Measurements from ENCODE around the gene ATF3.
"Not testable (repeated sequence)": the region's sequence is repeated elsewhere in the genome, so short reads cannot be mapped to it uniquely, and the experiment has no call there.

The ATF3 gene

DNA sequence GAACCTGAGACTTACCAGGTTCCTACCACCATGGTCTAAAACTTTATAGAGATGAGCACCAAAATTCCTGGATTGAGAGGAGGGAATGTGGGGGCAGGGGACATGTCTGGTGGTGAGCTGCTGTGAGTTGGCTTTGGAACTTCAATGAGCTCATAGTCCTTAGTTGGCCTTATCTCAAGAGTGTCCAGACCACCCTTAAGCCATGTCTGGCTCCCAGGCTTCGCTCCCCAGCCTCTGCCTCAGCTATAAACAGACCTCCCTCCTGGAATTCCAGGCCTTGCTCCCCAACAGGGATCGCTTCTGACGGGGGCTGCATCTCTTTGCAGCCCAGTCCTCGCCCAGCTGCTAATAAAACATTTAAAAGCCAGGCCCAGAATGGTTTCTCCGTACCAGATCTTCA lies 19.5 kb downstream of the ATF3 start:
- no peak for DNase-seq (ENCODE audit: low spot score)

DNA sequence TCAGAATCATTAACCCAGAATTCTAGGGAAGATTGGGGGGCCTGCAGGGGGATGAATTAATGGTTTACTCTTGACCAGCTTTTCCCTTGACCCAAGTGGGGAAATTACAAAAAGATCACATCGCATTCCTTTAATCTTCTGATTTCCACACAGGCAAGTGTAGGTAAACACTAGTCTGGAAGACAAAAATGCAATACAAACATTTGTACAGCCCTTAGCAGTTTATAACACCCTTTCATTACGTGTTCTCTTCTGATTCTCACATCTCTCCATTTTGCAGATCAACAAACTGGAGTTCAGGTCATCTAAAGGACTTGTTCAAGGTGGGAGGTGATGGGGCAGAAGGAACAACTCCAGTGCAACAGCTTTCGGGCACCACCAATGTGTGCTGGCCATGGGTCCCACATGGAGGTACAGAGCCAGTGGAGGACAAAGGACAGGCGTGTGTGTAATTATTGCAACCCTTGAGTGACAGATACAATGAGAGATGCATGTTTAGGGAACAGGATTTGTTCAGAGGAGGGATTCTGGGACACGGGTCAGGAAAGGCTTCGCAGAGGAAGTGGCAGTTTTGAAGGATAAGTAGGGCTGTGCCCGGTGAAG lies 20.4 kb downstream of the ATF3 start:
- DNase-seq (ENCODE audit: low spot score): no peak

DNA sequence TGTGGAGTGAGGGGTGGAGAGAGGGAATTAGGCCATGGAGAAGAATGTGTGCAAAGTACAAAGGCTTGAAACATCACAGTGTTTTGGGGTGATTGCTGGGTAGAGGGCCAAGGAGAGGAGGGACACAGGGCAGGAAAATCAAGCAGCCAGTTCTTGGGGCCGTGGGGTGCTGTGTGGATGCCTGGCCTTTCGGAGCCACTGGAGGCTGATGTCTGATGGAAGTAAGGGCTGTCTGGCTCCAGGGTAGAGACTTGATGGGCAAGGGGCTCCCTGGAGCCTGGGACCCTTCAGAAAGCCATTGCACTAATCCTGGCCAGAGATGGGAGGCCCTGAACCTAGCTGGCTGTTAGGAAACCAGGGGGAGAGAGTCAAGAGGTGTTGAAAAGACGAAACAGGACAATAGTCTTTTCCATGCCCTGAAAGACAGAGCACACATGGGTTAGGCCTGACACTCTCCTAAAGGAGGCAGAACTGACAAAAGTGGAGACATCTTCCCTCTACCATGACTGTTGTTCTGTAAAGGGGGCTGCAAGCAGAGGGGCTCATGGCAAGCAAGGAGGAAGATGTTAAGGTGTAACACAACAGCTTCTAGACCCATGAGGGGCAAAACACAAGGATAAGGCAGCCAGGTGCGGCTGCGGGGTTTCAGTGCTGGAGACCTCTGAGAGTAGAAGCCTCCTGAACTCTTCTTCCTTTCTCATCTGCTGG lies 21.0 kb downstream of the ATF3 start:
- DNase-seq (ENCODE audit: low spot score): no peak

DNA sequence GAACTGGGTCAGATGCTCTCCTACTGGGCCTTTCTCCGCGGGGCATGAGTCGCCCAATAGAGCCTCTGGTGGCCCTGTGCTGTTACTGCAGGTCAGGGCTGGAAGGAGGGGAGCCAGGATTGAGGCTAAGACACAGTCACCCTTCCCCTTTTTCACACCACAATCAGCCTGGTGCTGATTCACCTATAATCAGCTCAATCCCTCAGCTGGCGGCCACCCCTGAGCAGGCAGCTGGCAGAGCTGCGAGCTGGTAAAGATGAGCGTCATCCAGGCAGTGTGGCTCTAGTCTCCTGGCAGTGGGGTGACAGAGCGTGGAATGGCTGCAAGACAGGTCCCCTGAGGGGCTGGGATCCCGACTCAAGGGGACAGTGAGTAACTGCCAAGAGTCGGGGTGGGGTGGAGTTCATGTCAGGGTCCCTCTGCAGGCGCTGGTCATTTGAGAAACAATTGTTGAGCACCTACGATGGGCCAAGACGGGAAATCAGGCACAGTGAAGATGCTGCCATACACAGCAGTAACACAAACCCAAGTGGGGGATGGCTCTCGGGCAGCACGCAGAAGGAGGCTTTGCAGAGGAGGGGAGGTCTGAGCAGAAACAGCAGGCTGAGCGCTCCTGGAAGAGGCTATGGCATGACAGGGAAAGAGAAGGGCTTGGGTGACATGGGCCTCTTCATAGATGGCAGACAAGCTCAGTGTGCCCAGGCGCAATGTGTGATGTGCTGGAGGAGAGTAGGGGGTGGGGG lies 21.8 kb downstream of the ATF3 start:
- peak; percentile 78 for DNase-seq (ENCODE audit: low spot score)

DNA sequence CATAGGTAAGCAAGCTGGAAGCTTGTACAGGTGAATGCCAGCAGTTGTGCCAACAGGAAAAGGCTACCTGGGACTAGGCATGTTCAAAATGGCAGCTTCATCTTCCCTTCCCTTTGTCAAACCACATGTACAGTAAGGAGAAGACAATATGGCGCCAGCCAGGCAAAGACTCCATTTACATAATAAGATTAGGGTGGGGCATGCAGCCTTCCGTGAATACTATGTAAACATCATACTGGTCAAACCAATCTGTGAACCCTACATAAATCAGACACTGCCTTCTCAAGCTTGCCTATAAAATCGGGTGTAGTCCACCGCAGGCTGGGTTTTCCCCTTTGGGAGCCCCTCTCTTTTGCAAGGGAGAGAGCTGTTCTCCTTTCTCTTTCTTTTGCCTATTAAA lies 24.6 kb downstream of the ATF3 start:
- DNase-seq (ENCODE audit: low spot score): no peak

DNA sequence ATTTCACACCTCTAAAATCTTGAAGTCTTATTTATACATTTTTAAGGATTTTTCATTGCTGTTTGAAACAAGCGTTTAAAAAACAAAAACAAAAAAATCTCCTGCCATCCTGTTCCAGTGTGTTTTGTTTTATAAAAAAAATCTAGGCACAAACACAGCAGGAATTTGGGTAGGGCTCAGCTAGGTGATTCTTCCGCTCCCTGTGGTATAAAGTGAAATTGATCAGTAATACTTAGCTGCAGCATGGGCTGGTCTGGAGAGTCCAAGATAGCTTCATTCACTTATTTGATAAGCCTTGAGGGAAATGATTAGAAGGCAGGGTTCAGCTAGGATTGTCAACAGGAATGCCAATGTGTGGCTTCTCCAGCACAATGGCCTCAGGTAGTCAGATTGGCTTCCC lies 25.7 kb downstream of the ATF3 start:
- DNase-seq (ENCODE audit: low spot score): no peak

DNA sequence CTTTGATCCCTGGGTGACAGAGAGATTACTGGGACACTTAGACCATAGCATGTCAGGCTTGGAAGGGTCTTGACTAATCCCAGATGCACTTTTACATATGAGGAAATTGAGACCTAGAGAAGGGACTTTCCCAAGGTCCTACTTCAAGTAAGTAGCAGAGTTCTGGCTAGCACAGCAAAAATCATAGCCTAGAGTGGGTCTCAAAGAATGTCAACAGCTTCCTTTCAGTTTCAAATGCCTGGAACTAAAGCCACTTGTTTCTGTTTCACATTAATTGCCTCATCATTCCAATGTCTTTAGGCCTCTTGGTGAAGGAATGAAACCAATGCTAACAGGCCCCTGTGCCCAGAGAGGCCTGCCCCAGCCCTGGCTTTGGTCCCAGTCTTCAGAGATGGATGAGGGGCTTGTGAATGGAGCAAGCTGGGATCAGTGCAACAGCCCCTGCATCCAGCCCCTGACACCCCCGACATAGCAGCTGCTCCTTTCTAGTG lies 26.6 kb downstream of the ATF3 start:
- DNase-seq (ENCODE audit: low spot score): no peak

DNA sequence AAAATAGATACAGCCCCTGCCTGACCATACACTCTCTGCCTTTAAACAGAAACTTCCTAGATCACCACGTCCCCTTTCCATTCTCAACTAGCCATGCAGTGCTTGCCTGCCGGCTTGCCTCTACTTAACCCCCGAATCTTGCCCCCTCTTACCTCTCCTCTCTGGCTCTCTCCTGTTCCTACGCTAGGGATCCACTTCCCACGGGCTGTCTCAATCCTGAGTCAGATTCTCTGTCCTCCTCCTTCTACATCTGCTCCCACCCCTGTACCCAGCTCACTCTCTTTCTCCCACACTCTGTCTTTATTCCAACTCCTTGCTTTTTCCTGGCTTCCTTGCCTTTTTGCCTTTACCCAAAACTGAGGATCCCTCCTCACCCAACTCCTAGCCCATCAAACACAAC lies 29.3 kb downstream of the ATF3 start:
- no peak for DNase-seq (ENCODE audit: low spot score)

DNA sequence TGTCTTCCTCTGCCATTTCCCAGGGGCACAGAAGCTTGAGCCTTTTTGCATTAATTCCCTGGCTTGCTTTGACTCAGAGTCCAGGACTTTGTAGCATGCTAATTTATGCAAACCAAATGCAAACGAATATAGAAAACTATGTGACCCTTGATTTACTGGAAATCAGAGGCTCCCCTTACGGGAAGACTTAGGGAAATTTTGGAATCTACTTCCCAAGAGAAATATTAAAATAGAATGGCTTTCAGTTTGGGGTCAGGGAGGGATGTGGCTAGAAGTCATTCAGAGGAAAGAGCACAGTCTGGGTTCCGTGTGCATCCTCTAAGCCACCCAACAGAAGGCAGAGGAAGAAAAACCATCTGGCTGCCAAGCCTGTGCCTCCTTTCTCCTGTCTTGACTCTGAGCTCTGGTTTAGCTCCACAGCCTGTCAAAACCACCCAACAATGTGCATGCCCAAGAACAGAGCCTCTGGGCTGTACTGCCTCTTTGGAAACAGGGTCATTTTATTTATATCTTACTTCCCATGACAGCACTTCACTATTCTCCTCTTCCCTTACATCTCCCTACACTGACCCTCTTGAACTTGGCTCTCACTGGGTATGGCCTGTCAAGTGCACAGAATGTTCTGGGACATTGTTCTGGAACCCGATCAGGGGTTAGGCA lies 30.1 kb downstream of the ATF3 start:
- DNase-seq (ENCODE audit: low spot score): no peak

DNA sequence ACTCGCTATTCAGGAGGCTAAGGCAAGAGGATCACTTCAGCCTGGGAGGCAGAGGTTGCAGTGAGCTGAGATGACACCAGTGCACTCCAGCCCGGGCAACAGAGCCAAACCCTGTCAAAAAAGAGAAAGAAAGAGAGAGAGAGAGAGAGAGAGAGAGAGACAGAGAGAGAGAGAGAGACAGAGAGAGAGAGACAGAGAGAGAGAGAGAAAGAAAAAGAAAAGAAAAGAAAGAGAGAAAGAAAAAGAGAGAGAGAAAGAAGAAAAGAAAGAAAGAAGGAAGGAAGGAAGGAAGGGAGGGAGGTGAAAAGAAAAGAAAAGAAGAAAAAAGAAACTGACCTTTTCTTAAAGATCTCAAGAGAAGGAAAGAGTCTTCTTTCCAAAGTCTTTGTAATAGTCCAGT lies 31.0 kb downstream of the ATF3 start:
- not testable (repeated sequence) for DNase-seq (ENCODE audit: low spot score)

DNA sequence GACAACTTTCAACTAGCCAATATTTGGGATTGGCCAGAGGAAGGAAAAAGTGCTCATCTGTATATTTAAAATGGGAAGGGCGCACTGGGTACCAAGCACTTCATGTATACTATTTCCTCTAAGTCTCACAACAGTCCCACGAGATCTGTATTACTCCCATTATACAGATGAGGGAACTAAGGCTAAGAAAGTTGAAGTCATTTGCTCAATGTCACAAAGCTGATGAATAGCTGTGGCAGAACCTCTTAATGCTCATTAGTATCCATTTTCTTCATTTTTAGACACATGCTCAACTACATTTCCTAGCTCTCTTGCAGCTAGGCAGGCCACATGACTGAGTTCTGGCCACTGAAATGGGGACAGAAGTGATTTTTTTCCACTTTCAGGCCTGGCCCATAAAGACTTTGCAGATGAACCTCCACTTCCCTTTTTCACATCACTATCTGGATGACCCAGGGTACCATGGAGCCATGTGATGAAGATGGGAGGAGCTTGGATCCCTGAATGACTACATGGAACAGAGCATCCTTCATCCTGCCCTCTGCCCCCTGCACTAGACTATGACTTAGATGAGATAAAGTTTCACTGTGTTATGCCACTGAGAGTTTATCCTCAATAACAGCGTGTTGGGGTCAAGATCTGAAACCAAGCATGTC lies 31.8 kb downstream of the ATF3 start:
- DNase-seq (ENCODE audit: low spot score): no peak

DNA sequence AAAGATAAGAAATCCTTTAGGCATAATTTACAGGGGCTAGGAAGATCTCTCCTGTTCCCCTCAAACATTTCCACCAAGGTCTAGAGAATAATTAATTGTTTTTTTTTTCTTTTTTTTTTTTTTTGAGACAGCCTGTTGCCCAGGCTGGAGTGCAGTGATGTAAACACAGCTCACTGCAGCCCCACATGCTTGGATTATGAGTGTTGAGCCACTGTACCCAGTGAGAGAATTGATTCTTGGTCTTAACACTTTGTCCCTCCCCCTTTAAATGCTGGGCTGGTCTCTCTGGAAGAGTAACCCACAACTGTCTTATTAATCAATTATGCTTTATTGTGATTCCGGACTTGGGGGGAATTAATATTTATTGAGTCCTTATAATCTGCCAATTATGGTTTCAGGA lies 33.4 kb downstream of the ATF3 start:
- no peak for DNase-seq (ENCODE audit: low spot score)

DNA sequence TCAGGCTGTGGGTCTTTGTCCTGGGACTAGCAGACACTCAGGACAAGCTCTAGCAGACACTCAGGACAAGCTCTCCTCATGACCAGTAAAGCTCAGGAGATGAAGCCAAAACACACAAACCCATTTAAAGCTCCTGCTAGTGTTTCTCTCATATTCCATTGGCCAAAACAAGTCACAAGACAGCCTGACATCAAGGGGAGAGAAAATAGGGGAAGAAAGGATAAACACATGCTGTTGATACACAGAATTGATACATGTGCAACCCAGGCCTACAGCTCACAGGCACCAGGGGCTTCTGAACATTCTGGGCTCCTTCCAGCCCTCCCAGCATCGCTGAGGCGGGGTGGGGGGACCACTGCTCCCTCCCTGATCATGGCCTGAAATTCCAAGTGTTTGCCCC lies 35.3 kb downstream of the ATF3 start:
- no peak for DNase-seq (ENCODE audit: low spot score)

DNA sequence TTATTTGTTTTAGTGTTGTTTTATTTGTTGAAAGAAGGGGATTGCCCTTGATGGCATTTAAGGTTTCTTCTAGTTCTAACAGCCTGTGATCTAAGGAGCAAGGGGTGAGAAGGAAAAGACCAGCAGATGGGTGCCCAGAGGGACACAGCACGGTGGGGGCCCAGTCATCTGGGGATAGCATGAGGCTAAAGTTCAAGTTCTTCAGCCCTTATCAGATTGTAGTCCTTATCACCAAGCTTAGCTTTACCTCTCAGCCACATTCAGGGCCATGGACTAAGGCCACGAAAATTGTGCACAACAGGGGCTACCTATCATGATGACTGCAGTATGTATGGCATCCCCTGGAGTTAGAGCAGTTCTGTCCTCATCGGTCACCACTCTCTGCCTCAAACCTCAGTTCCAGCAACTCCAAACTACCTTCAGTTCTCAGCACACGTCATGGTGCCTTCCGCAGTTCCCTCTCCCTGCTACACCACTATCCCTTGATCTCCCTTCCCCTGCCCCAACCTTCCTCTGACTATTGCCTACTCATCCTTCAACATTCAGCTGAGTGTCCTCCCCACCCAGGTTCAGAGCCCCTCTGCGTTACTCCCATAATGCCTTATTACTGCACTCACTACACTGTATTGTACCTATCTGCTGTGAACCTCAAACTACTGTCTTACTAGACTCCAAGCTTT lies 36.4 kb downstream of the ATF3 start:
- no peak for DNase-seq (ENCODE audit: low spot score)

DNA sequence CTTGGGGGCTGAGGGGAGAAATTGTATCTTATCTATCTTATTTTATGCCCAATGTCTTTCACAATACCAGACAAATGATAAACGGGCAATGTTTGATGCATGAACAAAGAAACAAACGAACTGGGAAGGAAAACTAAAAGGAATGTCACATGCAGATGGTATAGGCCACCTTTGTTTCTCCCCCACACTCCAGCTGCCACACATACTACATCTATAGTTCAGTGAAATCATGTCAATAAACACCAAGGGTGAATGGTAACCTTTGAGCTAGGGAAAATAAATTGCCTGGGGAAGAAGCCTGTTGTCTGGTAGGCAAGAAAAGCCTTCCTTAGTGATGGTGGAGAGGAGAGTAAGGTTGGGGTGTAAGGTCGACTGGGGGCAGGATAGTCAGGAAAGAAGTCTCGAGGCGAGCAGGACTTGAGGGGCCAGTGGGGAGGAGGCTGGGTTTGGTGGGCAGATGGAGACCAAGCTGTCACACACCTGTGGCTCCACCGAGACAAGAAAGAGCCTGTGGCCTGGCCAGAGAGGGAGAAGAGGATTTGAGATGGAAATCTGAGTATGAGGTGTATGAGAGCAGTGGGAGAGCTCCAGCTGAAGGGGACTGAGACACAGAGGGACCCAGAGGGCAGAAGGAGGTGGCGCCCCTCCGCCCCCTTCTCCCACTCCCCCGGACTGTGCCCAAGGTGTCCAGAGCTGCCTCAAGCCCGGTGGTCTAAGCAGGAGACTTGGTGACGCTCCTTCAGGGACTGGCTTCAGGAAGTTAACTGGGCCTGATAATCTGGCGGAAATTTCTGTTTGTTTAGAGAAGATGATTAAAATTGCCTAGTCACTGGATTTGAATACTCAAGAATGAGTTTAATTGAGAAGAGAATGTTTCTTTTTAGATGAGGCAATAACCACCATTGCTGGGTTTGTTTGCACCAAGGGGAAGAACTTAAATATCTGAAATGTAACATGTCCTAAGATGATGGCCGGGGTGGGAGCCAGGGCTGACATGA lies 37.3 kb downstream of the ATF3 start:
- DNase-seq (ENCODE audit: low spot score): no peak

DNA sequence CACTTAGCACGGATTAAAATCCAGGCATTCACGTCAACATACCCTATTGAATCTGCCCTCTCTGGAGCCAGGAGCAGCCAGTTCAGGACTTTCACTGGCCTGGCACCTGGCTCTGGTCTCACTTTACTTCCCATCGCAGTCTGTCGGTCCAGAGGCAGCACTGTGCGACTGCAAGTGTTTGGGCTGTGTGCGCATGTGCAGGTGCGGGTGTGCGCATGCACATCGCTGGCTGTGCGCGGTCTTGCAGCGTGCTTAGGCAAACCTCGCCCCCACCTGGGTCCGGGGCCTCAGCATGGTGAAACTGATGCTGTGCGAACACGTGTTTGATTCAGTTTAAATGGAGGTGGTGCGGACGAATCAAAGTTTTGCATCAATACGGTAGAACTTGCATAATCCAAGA lies 38.0 kb downstream of the ATF3 start:
- DNase-seq (ENCODE audit: low spot score): no peak

DNA sequence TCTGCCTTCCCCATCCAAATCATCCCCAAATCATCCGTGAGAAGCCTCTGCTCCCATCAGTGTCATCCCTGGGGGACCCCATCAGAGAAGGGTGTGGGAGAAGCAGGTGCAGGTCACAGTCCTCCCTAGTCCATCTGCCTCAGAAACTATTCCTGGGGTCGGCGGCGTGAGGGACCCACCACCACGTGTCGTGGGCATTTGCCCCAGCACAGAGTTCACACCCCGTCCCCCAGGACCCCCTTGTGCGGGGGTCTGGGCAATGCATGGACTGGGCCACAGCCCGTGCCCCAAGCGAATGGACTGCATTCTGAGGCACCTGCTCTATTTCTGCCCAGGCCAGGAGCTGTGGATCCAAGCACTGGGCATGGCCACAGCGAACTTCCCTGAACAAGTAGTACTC lies 38.4 kb downstream of the ATF3 start:
- no peak for DNase-seq (ENCODE audit: low spot score)

DNA sequence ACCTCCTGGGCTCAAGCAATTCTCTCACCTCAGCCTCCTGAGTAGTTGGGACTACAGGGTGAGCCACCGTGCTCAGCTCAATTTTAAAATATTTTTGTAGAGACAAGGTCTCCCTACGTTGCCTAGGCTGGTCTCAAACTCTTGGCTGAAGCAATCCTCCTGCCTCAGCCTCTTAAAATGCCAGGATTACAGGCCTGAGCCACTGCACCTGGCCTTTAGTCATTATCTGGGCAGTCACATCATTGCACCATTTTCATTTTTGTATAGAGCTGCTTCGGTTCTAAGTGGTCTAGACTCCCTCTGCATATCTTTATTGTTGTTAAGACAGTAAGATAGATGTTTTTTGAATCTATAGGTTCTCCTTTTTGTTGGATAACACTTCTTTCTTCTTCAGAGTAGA lies 39.9 kb downstream of the ATF3 start:
- no peak for DNase-seq (ENCODE audit: low spot score)

DNA sequence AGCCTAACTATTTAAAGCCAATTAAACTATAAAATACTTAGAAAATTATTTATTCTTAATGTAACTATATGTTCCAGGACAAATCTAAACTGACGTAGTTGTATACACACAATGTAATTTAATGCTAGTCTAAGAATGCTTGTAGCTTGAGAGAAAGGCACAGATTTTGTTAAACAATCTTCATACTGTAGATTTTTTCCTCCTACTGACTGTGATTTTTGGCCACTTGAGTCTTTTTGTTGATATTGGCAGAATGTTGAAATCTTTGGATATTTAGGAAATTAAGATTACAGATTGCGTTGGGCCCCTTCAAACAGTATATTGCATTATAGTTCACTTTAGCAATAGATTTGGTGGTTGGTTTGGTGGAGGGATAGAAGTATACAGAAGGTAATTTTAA lies 40.5 kb downstream of the ATF3 start:
- DNase-seq (ENCODE audit: low spot score): no peak

DNA sequence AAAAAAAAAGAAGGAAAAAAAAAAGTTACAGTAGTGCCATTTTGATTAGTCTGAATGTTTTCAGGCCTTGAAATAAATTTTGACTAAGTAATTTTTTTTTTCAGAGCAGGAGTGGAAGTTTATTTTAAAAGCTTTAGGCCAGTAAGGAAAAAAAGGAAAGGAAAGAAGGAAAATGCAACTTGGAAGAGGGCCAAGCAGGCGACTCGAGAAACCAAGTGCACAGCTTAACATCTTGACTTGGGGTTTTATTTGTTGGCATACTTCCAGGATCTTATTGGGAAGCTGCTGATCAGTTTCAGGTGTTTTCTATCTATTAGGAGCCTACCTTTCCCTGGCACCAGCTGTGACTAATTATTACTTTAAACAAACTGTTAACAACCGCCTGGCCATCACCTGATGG lies 41.7 kb downstream of the ATF3 start:
- DNase-seq (ENCODE audit: low spot score): no peak
